ENCODE results near the gene C1RL.

DNA sequence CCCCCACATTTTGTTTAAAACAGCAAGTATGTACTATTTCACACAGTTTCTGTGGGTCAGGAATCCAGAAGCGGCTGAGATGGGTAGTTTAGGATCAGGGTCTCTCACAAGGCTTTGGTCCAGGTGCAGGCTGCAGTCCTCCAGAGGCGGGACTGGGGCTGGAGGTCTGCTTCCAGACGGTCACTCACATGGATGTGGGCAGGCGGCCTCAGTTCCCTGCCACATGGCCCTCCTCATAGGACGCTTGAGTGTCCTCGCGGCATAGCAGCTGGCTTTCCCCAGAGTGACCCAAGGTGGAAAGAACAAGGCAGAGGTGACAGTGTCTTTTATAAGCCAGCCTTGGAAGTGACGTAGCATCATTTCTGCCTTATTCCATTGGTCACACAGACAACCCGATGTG lies 7.9 kb upstream of the C1RL start:
- TF ChIP-seq, protein P1, sequence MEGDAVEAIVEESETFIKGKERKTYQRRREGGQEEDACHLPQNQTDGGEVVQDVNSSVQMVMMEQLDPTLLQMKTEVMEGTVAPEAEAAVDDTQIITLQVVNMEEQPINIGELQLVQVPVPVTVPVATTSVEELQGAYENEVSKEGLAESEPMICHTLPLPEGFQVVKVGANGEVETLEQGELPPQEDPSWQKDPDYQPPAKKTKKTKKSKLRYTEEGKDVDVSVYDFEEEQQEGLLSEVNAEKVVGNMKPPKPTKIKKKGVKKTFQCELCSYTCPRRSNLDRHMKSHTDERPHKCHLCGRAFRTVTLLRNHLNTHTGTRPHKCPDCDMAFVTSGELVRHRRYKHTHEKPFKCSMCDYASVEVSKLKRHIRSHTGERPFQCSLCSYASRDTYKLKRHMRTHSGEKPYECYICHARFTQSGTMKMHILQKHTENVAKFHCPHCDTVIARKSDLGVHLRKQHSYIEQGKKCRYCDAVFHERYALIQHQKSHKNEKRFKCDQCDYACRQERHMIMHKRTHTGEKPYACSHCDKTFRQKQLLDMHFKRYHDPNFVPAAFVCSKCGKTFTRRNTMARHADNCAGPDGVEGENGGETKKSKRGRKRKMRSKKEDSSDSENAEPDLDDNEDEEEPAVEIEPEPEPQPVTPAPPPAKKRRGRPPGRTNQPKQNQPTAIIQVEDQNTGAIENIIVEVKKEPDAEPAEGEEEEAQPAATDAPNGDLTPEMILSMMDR (conservative IDR thresholded peaks at IDR 0.05; ENCODE audit: low read length) = no peak
- no peak for TF ChIP-seq EZH2phosphoT487 (IDR thresholded peaks at IDR 0.05; ENCODE audit: borderline replicate concordance, low read depth, low read length)
